Large intestine (tissue), 3 donors: ENCODE measurements around the gene MED8. TPM values are rescaled to one million over a fixed set of nuclear protein-coding genes. Genes with fewer than 3 reads are reported as not detected.

Experiments
- DNase-seq, 2 donors: peaks; one replicate each; pipeline versions ENCODE4 v3.0.0 to v3.0.0-alpha.2; 2013
- H3K27ac ChIP-seq: one replicate; pipeline ENCODE4 v1.5.1; 2013; ENCODE audit warnings: low read length
- H3K27me3 ChIP-seq: 2 replicates; pipeline ENCODE4 v1.6.1; 2013; ENCODE audit warnings: low read length; ENCODE audit not compliant: control insufficient read depth, insufficient read depth
- H3K36me3 ChIP-seq: 2 replicates; pipeline ENCODE4 v1.6.1; 2013; ENCODE audit warnings: low read length; ENCODE audit not compliant: control insufficient read depth, insufficient read depth
- H3K4me1 ChIP-seq: one replicate; pipeline ENCODE4 v1.6.1; 2013; ENCODE audit warnings: low read length; ENCODE audit not compliant: control insufficient read depth, insufficient read depth
- H3K4me3 ChIP-seq: one replicate; pipeline ENCODE4 v1.5.1; 2013; ENCODE audit warnings: low read length
- H3K9me3 ChIP-seq: one replicate; pipeline ENCODE4 v1.6.1; 2013; ENCODE audit warnings: mild to moderate bottlenecking, low read depth, low read length, moderate library complexity; ENCODE audit not compliant: control insufficient read depth
- WGBS: methylation state at CpG from one replicate; pipeline ENCODE4 v1.1.5; 2013; ENCODE audit warnings: low lambda C conversion rate; ENCODE audit not compliant: insufficient coverage; 5-methylcytosine and 5-hydroxymethylcytosine counted together
- polyA plus RNA-seq: library from polyadenylated mRNA; unstranded; fragments of 120-200 nt; gene quantifications from one replicate; pipeline ENCODE4 v1.2.1, GENCODE V29; 2013

Gene MED8
- polyA plus RNA-seq, 1 donor: 36.5 TPM

GRCh38 chr1:43386676-43387075 lies 2.9 kb downstream of the MED8 start:
- H3K4me3 ChIP-seq: no peak overlapping the region
- H3K36me3 ChIP-seq: peaks cover 52% of the 10 kb centered on the region
- no peak overlapping the region for H3K27ac ChIP-seq
- H3K9me3 ChIP-seq: no peaks in the 10 kb centered on the region
- no CpG with 5 or more reads among the region's 6 CpGs for WGBS
- H3K4me1 ChIP-seq: peaks cover 3% of the 10 kb centered on the region
- DNase-seq: no peak
- no peaks in the 10 kb centered on the region for H3K27me3 ChIP-seq

GRCh38 chr1:43383449-43383848 lies 6.2 kb downstream of the MED8 start:
- Histone ChIP-seq H3K4me1 (no peaks in the 10 kb centered on the region), H3K9me3 (no peaks in the 10 kb centered on the region), H3K36me3 (peaks cover 57% of the 10 kb centered on the region), H3K27me3 (no peaks in the 10 kb centered on the region), H3K27ac (no peak overlapping the region), H3K4me3 (no peak overlapping the region)
- no peak for DNase-seq
- WGBS: 100% methylated on average over 1 of the region's 2 CpGs

GRCh38 chr1:43382027-43382779 lies 7.4 kb downstream of the MED8 start:
- no CpG with 5 or more reads among the region's 6 CpGs for WGBS
- H3K4me1 ChIP-seq: no peaks in the 10 kb centered on the region
- H3K27ac ChIP-seq: no peak overlapping the region
- peaks cover 50% of the 10 kb centered on the region for H3K36me3 ChIP-seq
- peak in 1 of 2 donors; percentile 30 for DNase-seq
- H3K27me3 ChIP-seq: no peaks in the 10 kb centered on the region
- no peaks in the 10 kb centered on the region for H3K9me3 ChIP-seq
- H3K4me3 ChIP-seq: no peak overlapping the region

DNA sequence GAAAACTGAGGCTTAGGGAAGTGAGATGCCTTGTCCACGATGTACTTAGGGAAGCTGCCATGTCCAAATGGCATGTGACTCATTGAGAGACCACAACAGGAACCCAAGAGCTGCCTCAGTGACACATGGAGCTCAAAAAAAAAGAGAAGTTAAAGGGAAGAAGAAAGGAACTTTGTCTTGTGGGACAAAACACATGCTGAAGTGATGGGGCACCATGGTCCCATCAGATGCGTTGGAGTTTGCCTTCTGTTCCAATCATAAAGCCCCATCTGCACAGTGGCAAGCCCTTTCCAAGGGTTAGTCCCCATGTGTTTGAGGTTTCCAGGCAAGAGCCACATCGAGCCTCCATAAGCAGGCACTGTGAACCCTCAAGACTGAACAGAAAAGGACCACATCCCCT lies 8.0 kb downstream of the MED8 start:
- DNase-seq: no peak
- Histone ChIP-seq H3K4me1 (no peaks in the 10 kb centered on the region), H3K4me3 (no peak overlapping the region), H3K9me3 (no peaks in the 10 kb centered on the region), H3K36me3 (peaks cover 44% of the 10 kb centered on the region), H3K27me3 (no peaks in the 10 kb centered on the region), H3K27ac (no peak overlapping the region)
- WGBS: 100% methylated on average over 1 of the region's 3 CpGs

DNA sequence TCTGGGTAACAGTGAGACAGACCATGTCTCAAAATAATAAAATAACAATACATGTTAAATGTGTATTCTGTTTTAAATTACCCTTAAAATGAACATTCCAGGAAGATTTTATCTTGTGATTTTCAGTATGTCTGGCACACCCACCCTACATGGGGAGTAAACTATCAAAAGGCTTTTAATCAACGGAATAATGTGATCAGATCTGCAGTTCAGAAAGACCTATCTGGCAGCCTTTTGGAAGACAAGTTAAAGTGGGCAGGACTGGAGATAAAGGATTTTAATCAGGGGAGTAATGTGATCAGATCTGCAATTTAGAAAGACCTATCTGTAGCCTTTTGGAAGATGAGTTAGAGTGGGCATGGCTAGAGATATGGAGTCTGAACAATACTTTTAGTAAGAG lies 10.1 kb downstream of the MED8 start:
- no peaks in the 10 kb centered on the region for H3K9me3 ChIP-seq
- no peak overlapping the region for H3K27ac ChIP-seq
- no peaks in the 10 kb centered on the region for H3K4me1 ChIP-seq
- 80% methylated on average over 1 of the region's 1 CpG for WGBS
- H3K36me3 ChIP-seq: peaks cover 22% of the 10 kb centered on the region
- DNase-seq: no peak
- H3K27me3 ChIP-seq: no peaks in the 10 kb centered on the region
- no peak overlapping the region for H3K4me3 ChIP-seq

GRCh38 chr1:43377831-43378230 lies 11.8 kb downstream of the MED8 start:
- H3K9me3 ChIP-seq: no peaks in the 10 kb centered on the region
- no CpG with 5 or more reads among the region's 1 CpG for WGBS
- no peaks in the 10 kb centered on the region for H3K27me3 ChIP-seq
- peaks cover 7% of the 10 kb centered on the region for H3K36me3 ChIP-seq
- no peak overlapping the region for H3K4me3 ChIP-seq
- no peak for DNase-seq
- H3K27ac ChIP-seq: no peak overlapping the region
- H3K4me1 ChIP-seq: no peaks in the 10 kb centered on the region

- WGBS: no CpG with 5 or more reads among the region's 7 CpGs
- H3K9me3 ChIP-seq: no peaks in the 10 kb centered on the region
- H3K4me1 ChIP-seq: no peaks in the 10 kb centered on the region
- no peaks in the 10 kb centered on the region for H3K27me3 ChIP-seq
- H3K36me3 ChIP-seq: peaks cover 4% of the 10 kb centered on the region
- H3K4me3 ChIP-seq: no peak overlapping the region
- no peak for DNase-seq
- H3K27ac ChIP-seq: no peak overlapping the region
Measured at GRCh38 chr1:43376723-43377235, 12.8 kb downstream of the MED8 start.

DNA sequence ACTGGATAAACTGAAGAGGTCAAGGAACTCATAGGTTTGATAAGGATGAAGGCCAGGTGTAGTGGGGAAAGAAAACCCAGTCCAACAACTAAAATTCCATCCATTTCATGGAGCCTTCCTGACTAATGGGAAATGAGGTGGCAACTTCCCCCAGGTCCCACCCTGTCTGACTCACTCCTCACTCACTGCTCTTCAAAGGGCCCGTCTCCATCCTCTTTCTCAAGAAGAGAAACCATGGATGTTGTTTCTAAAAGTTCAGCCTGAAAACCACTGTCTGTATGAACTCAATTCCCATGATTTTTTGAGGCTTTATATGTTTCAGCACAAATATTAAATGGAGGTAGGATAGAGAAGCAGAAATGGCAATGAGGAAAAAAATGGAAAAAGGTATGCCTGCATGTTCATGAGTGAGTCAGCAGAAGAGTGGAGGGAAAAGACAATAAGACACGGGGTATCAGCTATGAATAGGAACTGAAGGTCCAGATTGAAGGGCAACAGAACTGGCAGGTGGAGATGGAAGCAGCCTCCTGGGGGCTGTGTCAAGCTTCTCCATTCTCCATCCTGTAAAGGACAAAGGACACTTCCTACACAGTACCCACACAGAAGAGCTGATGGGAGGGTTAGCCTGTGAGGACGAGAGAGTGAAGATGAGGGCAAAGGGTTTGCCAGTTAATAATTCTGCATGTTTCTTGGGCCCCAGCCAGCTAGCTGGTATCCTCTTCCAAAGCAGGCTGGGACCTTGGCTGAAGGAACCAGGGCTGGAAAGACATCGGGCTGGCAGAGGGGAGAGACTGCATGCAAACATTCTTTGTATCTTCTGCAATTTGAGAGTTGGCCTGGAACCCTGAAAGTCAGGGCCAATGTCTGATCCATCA lies 16.3 kb downstream of the MED8 start:
- Histone ChIP-seq H3K27ac (no peak overlapping the region), H3K4me3 (no peak overlapping the region), H3K9me3 (no peaks in the 10 kb centered on the region), H3K27me3 (no peaks in the 10 kb centered on the region), H3K36me3 (no peaks in the 10 kb centered on the region), H3K4me1 (peaks cover 8% of the 10 kb centered on the region)
- WGBS: 67% methylated on average over 1 of the region's 4 CpGs
- DNase-seq: no peak

DNA sequence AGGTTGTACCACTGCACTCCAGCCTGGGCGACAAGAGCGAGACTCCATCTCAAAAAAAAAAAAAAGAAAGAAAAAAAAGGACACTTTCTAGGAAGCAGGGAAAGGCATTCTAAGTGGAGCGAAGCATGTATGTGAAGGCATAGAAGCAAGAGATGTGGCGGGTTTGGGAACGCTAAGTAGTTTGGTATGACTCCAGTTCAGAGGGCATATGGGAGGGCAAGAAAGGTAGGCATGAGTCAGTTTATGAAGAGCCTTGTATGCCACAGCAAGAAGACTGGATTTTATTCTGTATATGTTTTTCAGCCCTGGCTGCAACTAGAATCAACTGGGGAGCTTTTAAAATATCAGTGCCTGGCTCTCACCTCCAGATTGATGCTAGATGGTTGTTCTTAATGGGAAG lies 17.4 kb downstream of the MED8 start:
- Histone ChIP-seq H3K9me3 (no peaks in the 10 kb centered on the region), H3K27ac (no peak overlapping the region), H3K27me3 (no peaks in the 10 kb centered on the region), H3K36me3 (no peaks in the 10 kb centered on the region), H3K4me1 (peaks cover 10% of the 10 kb centered on the region), H3K4me3 (no peak overlapping the region)
- 100% methylated on average over 2 of the region's 5 CpGs for WGBS
- no peak for DNase-seq

GRCh38 chr1:43370564-43370963 lies 19.0 kb downstream of the MED8 start:
- no peaks in the 10 kb centered on the region for H3K27me3 ChIP-seq
- peaks cover 24% of the 10 kb centered on the region for H3K4me1 ChIP-seq
- peaks cover under 1% of the 10 kb centered on the region for H3K36me3 ChIP-seq
- no peak overlapping the region for H3K4me3 ChIP-seq
- WGBS: 40% methylated on average over 1 of the region's 4 CpGs
- H3K9me3 ChIP-seq: no peaks in the 10 kb centered on the region
- DNase-seq: no peak
- H3K27ac ChIP-seq: no peak overlapping the region
